Mesenchymal stem cell (in vitro differentiated cells and primary cell): ENCODE results near the gene COL6A1.
A peak's percentile ranks its signal among the peaks of the same experiment; 100 is the strongest.

Experiments used
- DNase-seq: peaks from one replicate; pipeline ENCODE4 v3.0.0-alpha.2; 2013
- H2AFZ ChIP-seq: one replicate; pipeline ENCODE4 v1.6.1; 2013; ENCODE audit warnings: low read depth, mild to moderate bottlenecking, control low read depth, inconsistent platforms, low read length, moderate library complexity
- H2AK5ac ChIP-seq: 2 replicates; pipeline ENCODE4 v1.6.1; 2013; ENCODE audit warnings: low read length, moderate library complexity, mild to moderate bottlenecking, inconsistent platforms; ENCODE audit not compliant: severe bottlenecking
- H2BK120ac ChIP-seq: one replicate; pipeline ENCODE4 v1.6.1; 2013; ENCODE audit warnings: low read depth, mild to moderate bottlenecking, inconsistent platforms, low read length, moderate library complexity
- H2BK12ac ChIP-seq, 2 experiments: one replicate each; pipeline ENCODE4 v1.6.1; 2013; ENCODE audit warnings: inconsistent platforms in 2 of 2, low read length in 2 of 2, mild to moderate bottlenecking in 2 of 2, moderate library complexity in 2 of 2, control low read depth in 1 of 2
- H2BK15ac ChIP-seq: one replicate; pipeline ENCODE4 v1.6.1; 2013; ENCODE audit warnings: mild to moderate bottlenecking, low read depth, inconsistent platforms; ENCODE audit not compliant: poor library complexity, severe bottlenecking
- H2BK5ac ChIP-seq: 2 replicates; pipeline ENCODE4 v1.6.1; 2013; ENCODE audit warnings: low read depth, mild to moderate bottlenecking, low read length, control low read depth, inconsistent platforms; ENCODE audit not compliant: poor library complexity, severe bottlenecking
- H3K14ac ChIP-seq, 2 experiments: one replicate each; pipeline ENCODE4 v1.6.1; 2013; ENCODE audit warnings: inconsistent platforms in 2 of 2, low read length in 2 of 2, control low read depth in 1 of 2, mild to moderate bottlenecking in 1 of 2, moderate library complexity in 1 of 2
- H3K18ac ChIP-seq, 2 experiments: one replicate each; pipeline ENCODE4 v1.6.1; 2013; ENCODE audit warnings: inconsistent platforms in 2 of 2, low read length in 2 of 2, control low read depth in 1 of 2, low read depth in 1 of 2, mild to moderate bottlenecking in 1 of 2
- H3K23ac ChIP-seq, 2 experiments: one replicate each; pipeline ENCODE4 v1.6.1; 2013; ENCODE audit warnings: inconsistent platforms in 2 of 2, low read length in 2 of 2, mild to moderate bottlenecking in 2 of 2, moderate library complexity in 2 of 2, control low read depth in 1 of 2
- H3K27ac ChIP-seq: 2 replicates; pipeline ENCODE4 v1.5.1; 2013; ENCODE audit warnings: mild to moderate bottlenecking, moderate library complexity, low read length, control low read depth, inconsistent platforms; ENCODE audit not compliant: poor library complexity, severe bottlenecking
- H3K27me3 ChIP-seq, 2 experiments: 2 replicates each; pipeline versions ENCODE4 v1.6.1 to v1.7.0; 2013; ENCODE audit warnings: low read length in 2 of 2, mild to moderate bottlenecking in 2 of 2, moderate library complexity in 2 of 2, control low read depth in 1 of 2, inconsistent platforms in 1 of 2; ENCODE audit not compliant: control insufficient read depth in 1 of 2, insufficient read depth in 1 of 2
- H3K36me3 ChIP-seq, 2 experiments: 2 replicates each; pipeline versions ENCODE4 v1.6.1 to v1.7.0; 2013; ENCODE audit warnings: low read length in 2 of 2, control low read depth in 1 of 2, inconsistent platforms in 1 of 2, low read depth in 1 of 2, mild to moderate bottlenecking in 1 of 2; ENCODE audit not compliant: insufficient read depth in 2 of 2, control insufficient read depth in 1 of 2
- H3K4ac ChIP-seq, 2 experiments: one replicate each; pipeline ENCODE4 v1.6.1; 2013; ENCODE audit warnings: inconsistent platforms in 2 of 2, low read length in 2 of 2, mild to moderate bottlenecking in 2 of 2, moderate library complexity in 2 of 2, control low read depth in 1 of 2, low read depth in 1 of 2
- H3K4me1 ChIP-seq: 2 replicates; pipeline ENCODE4 v1.6.1; 2013; ENCODE audit warnings: low read depth, low read length, control low read depth; ENCODE audit not compliant: control insufficient read depth, insufficient read depth
- H3K4me2 ChIP-seq: 2 replicates; pipeline ENCODE4 v1.6.1; 2013; ENCODE audit warnings: low read length, mild to moderate bottlenecking, inconsistent platforms; ENCODE audit not compliant: poor library complexity, severe bottlenecking
- H3K4me3 ChIP-seq, 2 experiments: 2 replicates each; pipeline versions ENCODE4 v1.5.1 to v1.7.0; 2013; ENCODE audit warnings: low read length in 2 of 2, mild to moderate bottlenecking in 2 of 2, control low read depth in 1 of 2, low read depth in 1 of 2; ENCODE audit not compliant: insufficient read depth in 1 of 2
- H3K79me1 ChIP-seq: replicated peaks from 2 replicates; pipeline ENCODE4 v1.6.1; 2013; ENCODE audit warnings: mild to moderate bottlenecking, control low read depth, low read length, inconsistent platforms; ENCODE audit not compliant: poor library complexity, severe bottlenecking
- H3K9ac ChIP-seq: 2 replicates; pipeline ENCODE4 v1.7.0; 2013; ENCODE audit warnings: mild to moderate bottlenecking, low read length, moderate library complexity
- H3K9me3 ChIP-seq: 2 replicates; pipeline ENCODE4 v1.7.0; 2013; ENCODE audit warnings: mild to moderate bottlenecking, low read length; ENCODE audit not compliant: control insufficient read depth
- H4K8ac ChIP-seq: one replicate; pipeline ENCODE4 v1.6.1; 2013; ENCODE audit warnings: inconsistent platforms, mild to moderate bottlenecking, low read length, moderate library complexity
- H4K91ac ChIP-seq: one replicate; pipeline ENCODE4 v1.6.1; 2013; ENCODE audit warnings: mild to moderate bottlenecking, low read length, inconsistent platforms
- WGBS: methylation state at CpG from one replicate; pipeline ENCODE4 v1.1.7; 2013; ENCODE audit warnings: mixed read lengths; 5-methylcytosine and 5-hydroxymethylcytosine counted together

The COL6A1 gene

GRCh38 chr21:45998871-45999580, 17.5 kb downstream of the COL6A1 start:
- no peak overlapping the region for H2BK5ac ChIP-seq
- no peak overlapping the region for H3K23ac ChIP-seq
- no peak overlapping the region for H3K4me3 ChIP-seq
- no peak overlapping the region for H4K91ac ChIP-seq
- no peak overlapping the region for H2AFZ ChIP-seq
- peaks cover 97 to 100% of the 10 kb centered on the region in 2 experiments for H3K36me3 ChIP-seq
- peak overlapping the region; percentile 12 for H2BK15ac ChIP-seq
- no peak for DNase-seq
- no peak overlapping the region for H4K8ac ChIP-seq
- H3K14ac ChIP-seq, result no peak overlapping the region
- 96% methylated on average over 33 of the region's 33 CpGs for WGBS
- no peak overlapping the region for H3K27ac ChIP-seq
- no peak overlapping the region for H2AK5ac ChIP-seq
- no peak overlapping the region for H2BK120ac ChIP-seq
- H3K9me3 ChIP-seq, result peaks cover 11% of the 10 kb centered on the region
- H3K18ac ChIP-seq, result no peak overlapping the region
- H3K4me1 ChIP-seq, result peaks cover 26% of the 10 kb centered on the region
- H3K27me3 ChIP-seq, result no peaks in the 10 kb centered on the region
- no peak overlapping the region for H2BK12ac ChIP-seq
- H3K4me2 ChIP-seq, result no peak overlapping the region
- H3K4ac ChIP-seq, result no peak overlapping the region
- peaks cover 23% of the 10 kb centered on the region for H3K79me1 ChIP-seq
- peak overlapping the region; percentile 32 for H3K9ac ChIP-seq

- H3K9me3 ChIP-seq, result peaks cover 15% of the 10 kb centered on the region
Observed at GRCh38 chr21:45999581-46000181, 18.1 kb downstream of the COL6A1 start.

GRCh38 chr21:46000182-46000730, 18.7 kb downstream of the COL6A1 start:
- Histone ChIP-seq H3K14ac (no peak overlapping the region), H3K9me3 (peaks cover 21% of the 10 kb centered on the region), H3K79me1 (peaks cover 20% of the 10 kb centered on the region), H3K27ac (no peak overlapping the region), H4K8ac (no peak overlapping the region), H2BK120ac (no peak overlapping the region), H3K23ac (no peak overlapping the region), H3K4ac (no peak overlapping the region), H4K91ac (no peak overlapping the region), H3K27me3 (no peaks in the 10 kb centered on the region), H3K4me1 (peaks cover 14% of the 10 kb centered on the region), H3K4me3 (no peak overlapping the region), H3K18ac (no peak overlapping the region), H2BK5ac (no peak overlapping the region), H2AFZ (no peak overlapping the region), H3K4me2 (no peak overlapping the region), H2BK15ac (no peak overlapping the region), H3K36me3 (peaks cover 97 to 100% of the 10 kb centered on the region in 2 experiments), H2BK12ac (no peak overlapping the region), H3K9ac (no peak overlapping the region), H2AK5ac (no peak overlapping the region)
- WGBS, result 95% methylated on average over 25 of the region's 27 CpGs
- no peak for DNase-seq

More at GRCh38 chr21:45999581-46000181, 18.1 kb downstream of the COL6A1 start:
- Histone ChIP-seq H3K18ac (no peak overlapping the region), H3K4ac (no peak overlapping the region), H3K23ac (no peak overlapping the region), H3K27me3 (no peaks in the 10 kb centered on the region), H2BK12ac (no peak overlapping the region), H2BK120ac (no peak overlapping the region), H4K91ac (no peak overlapping the region), H3K36me3 (peaks cover 97 to 100% of the 10 kb centered on the region in 2 experiments), H3K4me2 (no peak overlapping the region), H3K14ac (no peak overlapping the region), H2BK15ac (no peak overlapping the region), H2AK5ac (no peak overlapping the region), H3K79me1 (peaks cover 22% of the 10 kb centered on the region), H3K27ac (no peak overlapping the region), H3K9ac (no peak overlapping the region), H2BK5ac (no peak overlapping the region), H4K8ac (no peak overlapping the region), H2AFZ (no peak overlapping the region), H3K4me1 (peaks cover 20% of the 10 kb centered on the region), H3K4me3 (no peak overlapping the region)
- no peak for DNase-seq
- WGBS, result 80% methylated on average over 21 of the region's 21 CpGs
